ENCODE results near the gene UQCR10.
"Not testable (repeated sequence)": the region's sequence is repeated elsewhere in the genome, so short reads cannot be mapped to it uniquely, and the experiment has no call there.

The UQCR10 gene

DNA sequence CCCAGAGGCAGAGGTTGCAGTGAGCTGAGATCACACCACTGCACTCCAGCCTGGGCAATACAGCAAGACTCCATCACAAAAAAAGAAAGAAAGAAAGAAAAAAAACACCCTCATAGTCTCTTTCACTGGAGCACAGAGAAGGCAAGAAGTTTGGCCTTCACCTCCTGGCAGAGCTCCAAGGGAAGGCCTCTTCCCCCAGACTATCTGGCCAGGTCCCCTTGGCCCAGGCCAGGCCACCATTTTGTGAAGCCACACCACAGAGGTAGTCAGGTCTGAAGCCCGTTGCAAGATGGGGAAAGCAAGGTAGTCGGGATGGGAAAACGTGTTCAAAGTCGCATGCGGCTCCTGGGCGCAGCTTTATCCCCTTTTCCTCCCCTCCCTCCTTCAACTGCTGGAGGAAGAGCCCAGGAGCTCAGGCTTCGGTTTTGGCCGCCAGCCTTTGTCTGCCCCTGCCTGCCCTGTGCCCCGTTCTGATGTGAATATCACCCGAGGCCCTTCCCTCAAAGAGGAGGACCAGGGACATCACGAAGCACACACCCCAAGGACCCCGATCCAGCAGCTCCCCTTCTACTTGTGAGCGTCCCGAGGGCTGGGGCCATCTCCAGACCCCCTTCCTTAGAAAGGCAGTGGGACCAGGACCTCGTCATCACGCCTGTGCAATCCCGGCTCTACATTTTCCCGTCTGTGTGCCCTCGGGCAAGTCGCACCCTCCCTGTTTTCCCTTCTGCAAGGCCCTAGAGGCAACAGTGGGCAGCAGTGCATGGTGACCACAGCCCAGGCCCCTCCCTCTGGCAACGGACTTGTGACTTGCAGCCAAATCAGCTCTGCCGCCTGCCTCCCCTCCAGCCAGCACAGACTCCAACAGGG lies 29.7 kb upstream of the UQCR10 start:
- DNase-seq = no peak

DNA sequence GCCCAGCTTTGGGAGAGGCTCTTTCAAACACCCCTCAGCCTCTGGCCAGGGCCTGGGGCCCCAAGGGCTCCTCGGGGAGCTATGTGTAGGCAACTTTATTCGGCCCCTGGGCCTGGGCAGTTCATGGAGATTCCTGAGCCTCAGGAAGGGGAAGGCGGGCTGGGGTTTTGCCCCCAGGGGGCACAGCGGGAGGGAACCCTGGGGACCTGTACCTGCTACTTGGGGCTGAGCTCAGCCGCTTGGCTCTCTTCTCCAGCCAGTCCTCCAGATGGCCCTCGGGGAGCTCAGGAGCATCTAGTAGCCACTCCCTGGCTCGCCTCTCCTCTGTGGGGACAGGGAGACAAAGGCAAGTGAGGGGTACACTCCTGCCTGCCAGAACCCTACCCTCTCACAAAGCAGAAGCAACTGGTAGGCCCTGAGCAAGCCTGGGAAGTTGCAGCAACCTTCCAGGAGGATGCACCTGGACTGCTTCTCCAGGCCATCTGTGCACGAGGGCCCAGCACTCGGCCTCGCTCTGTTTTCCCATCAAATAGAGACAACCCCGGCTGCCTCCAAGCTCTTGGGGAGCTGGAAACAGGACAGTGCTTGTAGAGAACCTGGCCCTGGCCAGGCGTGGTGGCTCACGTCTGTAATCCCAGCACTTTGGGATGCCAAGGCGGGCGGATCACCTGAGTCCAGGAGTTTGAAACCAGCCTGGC lies 28.9 kb upstream of the UQCR10 start:
- no peak for DNase-seq

GRCh38 chr22:29739346-29739875 lies 27.8 kb upstream of the UQCR10 start:
- DNase-seq = no peak

DNA sequence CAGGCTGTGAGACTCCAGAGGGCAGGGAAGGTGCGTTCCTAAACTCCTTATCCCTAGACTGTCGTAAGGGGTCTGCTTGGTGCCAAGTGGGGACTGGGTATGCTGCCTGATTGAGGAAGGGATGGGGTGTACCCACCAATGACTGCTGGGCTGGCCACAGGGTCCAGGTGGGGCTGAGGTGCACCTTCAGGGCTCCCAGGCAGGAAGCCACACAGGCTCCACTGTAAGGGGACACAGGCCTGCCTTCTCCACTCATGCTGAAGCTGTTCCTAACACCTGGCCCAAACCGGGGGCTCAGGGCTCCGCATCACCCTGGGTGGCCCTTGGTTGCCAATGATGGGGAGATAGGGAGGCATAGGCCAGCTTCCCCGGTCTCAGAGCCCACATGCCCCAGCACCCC lies 27.0 kb upstream of the UQCR10 start:
- DNase-seq = no peak

- no peak for DNase-seq
These were observed 25.2 kb upstream of the UQCR10 start for GRCh38 chr22:29741926-29742325.

- DNase-seq = no peak
These were observed 24.8 kb upstream of the UQCR10 start for GRCh38 chr22:29742326-29742725.

- DNase-seq = peak; percentile 58
These were observed 22.3 kb upstream of the UQCR10 start for GRCh38 chr22:29744902-29745301.

DNA sequence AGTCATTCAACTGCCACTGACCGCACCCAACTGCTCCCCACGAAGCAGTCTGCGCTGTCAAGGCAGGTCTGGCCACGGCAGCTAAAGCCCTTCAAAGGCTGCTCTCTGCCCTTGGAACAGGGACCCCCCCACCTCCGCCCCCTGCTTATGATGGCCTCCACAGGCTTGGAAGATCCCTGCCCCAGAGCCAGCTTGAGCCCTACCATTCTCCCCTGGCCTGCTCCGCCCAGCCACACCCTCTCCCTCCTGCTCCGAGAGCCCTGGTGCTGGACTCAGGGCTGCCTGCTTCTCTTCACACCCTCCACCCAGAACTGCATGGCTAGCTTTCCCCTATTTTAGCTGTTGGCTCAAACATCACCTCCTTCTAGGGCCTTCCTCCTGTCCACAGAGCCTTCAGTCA lies 19.3 kb upstream of the UQCR10 start:
- DNase-seq = no peak

DNA sequence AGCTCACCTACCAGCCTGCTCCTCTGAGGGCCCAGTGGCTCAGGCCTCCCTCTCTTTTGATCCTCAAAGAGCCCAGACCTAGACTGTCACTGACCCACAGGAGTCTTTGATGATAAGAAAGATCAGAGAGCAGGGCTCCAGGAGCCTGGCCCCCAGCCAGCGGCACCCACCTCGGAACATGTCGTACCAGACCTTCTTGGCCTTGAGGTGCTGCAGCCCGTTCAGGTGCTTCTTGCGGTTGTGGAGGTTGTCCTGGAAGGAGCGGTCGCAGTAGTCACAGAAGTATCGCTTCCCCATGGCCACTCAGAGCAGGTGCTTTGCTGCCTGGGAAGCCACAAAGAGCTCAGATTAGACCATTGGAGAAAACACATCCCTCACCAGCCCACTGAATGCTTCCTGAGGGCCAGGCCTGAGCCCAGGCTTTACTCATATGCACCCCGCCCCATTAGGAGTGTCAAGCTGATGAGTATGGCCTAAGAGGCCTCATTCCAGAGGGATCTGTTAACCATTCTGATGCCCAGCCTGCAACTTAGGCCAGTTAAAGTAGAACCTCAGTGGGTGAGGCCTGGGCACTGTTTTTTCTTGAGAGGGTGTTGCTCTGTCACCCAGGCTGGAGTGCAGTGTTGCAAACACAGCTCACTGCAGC lies 18.8 kb upstream of the UQCR10 start:
- DNase-seq = no peak

- DNase-seq = no peak
These were observed 17.1 kb upstream of the UQCR10 start for GRCh38 chr22:29750029-29750428.

- DNase-seq = peak; percentile 8
These were observed 16.3 kb upstream of the UQCR10 start for GRCh38 chr22:29750559-29751538.

DNA sequence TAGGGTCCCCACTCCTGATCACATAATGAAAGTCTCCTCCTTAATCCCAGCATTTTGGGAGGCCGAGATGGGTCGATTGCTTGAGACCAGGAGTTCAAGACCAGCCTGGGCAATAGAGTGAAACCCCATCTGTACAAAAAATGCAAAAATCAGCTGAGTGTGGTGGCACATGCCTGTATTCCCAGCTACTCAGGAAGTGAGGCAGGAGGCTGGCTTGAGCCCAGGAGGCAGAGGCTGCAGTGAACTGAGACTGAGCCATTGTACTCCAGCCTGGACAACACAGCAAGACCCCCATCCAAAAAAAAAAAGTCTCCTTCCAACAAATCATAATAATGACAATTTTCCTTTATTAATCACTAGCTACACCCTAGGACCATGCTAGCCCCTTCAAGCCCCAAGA lies 15.5 kb upstream of the UQCR10 start:
- DNase-seq = no peak

- no peak for DNase-seq
These were observed 13.1 kb upstream of the UQCR10 start for GRCh38 chr22:29753808-29754657.

GRCh38 chr22:29754658-29755395 lies 12.3 kb upstream of the UQCR10 start:
- DNase-seq = not testable (repeated sequence)

GRCh38 chr22:29755889-29756288 lies 11.3 kb upstream of the UQCR10 start:
- DNase-seq = no peak

- DNase-seq = no peak
These were observed 10.8 kb upstream of the UQCR10 start for GRCh38 chr22:29756341-29756740.

DNA sequence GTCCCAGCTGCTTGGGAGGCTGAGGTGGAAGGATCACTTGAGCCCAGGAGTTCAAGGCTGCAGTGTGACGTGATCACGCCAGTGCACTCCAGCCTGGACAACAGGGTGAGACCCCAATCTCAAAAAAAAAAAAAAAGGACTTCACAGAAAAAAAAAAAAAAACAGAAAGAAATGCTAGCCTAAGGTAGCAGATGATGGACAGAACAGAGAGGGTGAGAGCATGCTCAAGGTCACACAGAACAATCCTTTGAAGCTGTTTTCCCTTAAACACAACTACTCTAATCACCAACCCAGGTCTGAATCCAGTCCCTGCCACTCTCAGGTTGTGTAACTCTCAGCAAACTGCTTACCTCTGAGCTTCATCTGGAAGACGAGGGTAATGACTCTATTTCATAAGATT lies 10.1 kb upstream of the UQCR10 start:
- DNase-seq = no peak

DNA sequence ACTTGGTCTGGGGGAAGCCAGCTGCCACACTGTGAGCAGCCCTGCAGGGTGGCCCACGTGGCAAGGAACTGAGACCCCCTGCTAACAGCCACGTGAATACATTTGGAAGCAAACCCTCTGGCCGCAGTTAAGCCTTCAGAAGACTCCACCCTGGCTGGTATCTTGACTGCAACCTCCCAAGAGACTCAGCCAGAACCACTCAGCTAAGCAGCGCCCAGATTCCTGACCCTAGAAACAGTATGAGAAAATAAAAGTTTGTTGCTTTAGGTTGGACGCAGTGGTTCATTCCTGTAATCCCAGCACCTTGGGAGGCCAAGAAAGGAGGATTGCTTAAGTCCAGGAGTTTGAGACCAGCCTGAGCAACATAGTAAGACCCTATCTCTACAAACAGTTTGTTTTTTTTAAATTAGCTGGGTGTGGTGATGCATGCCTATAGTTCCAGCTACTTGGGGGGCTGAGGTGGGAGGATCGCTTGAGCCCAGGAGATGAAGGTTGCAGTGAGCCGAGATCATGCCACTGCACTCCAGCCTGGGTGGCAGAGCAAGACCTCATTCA lies 9.0 kb upstream of the UQCR10 start:
- no peak for DNase-seq

- no peak for DNase-seq
These were observed 8.2 kb upstream of the UQCR10 start for GRCh38 chr22:29758959-29759358.

- no peak for DNase-seq
These were observed 4.9 kb upstream of the UQCR10 start for GRCh38 chr22:29762263-29762662.
